Right atrium auricular region (tissue), 2 donors: ENCODE measurements around the gene ENG. TPM values are rescaled to one million over a fixed set of nuclear protein-coding genes. Genes with fewer than 3 reads are reported as not detected.
"Not testable (repeated sequence)": the region's sequence is repeated elsewhere in the genome, so short reads cannot be mapped to it uniquely, and the experiment has no call there.

Experiments used
- DNase-seq: peaks from one replicate; pipeline ENCODE4 v3.0.0-alpha.2; 2019; ENCODE audit warnings: low spot score
- H3K27ac ChIP-seq, 2 donors: fragments of 200-600 bp; sonication (generic); 1 replicate in 1 of 2; 2 replicates in 1 of 2; pipeline ENCODE4 v1.5.1; 2016 to 2019
- H3K27me3 ChIP-seq, 2 donors: fragments of 200-600 bp; sonication (generic); one replicate each; pipeline versions ENCODE4 v1.5.1 to v1.6.0; 2017 to 2019
- H3K36me3 ChIP-seq: fragments of 200-600 bp; sonication (generic); one replicate; pipeline ENCODE4 v1.5.1; 2016
- H3K4me1 ChIP-seq, 2 donors: fragments of 200-600 bp; sonication (generic); one replicate each; pipeline versions ENCODE4 v1.5.1 to v1.6.0; 2017 to 2019
- H3K4me3 ChIP-seq, 2 donors: fragments of 200-600 bp; sonication (generic); 1 replicate in 1 of 2; 2 replicates in 1 of 2; pipeline ENCODE4 v1.5.1; 2017 to 2019; ENCODE audit warnings: mild to moderate bottlenecking in 1 of 2, moderate library complexity in 1 of 2
- H3K9me3 ChIP-seq, 2 donors: fragments of 200-600 bp; sonication (generic); one replicate each; pipeline ENCODE4 v1.5.1; 2019
- CTCF ChIP-seq, 2 donors: fragments of 200-600 bp; sonication (generic); IDR thresholded peaks; one replicate each; pipeline ENCODE4 v1.5.1; 2019; ENCODE audit warnings: antibody characterized with exemption in 2 of 2
- total RNA-seq, 2 donors: library from RNA; depleted of rRNA; stranded (reverse); fragments of >200 nt; gene quantifications; one replicate each; pipeline ENCODE4 v1.1.0, GENCODE V29; 2016

Gene ENG
- total RNA-seq, 2 donors from 2014 or later, result 142 to 511 TPM

- Histone ChIP-seq H3K4me3 (peak within 1 kb of the TSS; percentile 83 to 99), H3K4me1 (peaks cover 0 to 57% of the 10 kb centered on the region in 2 donors), H3K27me3 (no peaks in the 10 kb centered on the region), H3K36me3 (peaks cover 41% of the 10 kb centered on the region), H3K27ac (peak within 1 kb of the TSS; percentile 88 to 96), H3K9me3 (no peaks in the 10 kb centered on the region)
- no peak for TF ChIP-seq CTCF (IDR thresholded peaks at IDR 0.05)
- DNase-seq, result peak; percentile 90
Observed at GRCh38 chr9:127785933-127786772, 68.3 kb downstream of the ENG start, which contains the start of gene CDK9. CDK9 (plus strand) TSS chr9:127786034; CDS start chr9:127786149, 115 bp downstream.

GRCh38 chr9:127785023-127785932 is 69.2 kb downstream of the ENG start:
- H3K27me3 ChIP-seq, result no peaks in the 10 kb centered on the region
- peak; percentile 86 for DNase-seq
- TF ChIP-seq CTCF (IDR thresholded peaks at IDR 0.05), result peak; percentile 94 to 99
- H3K27ac ChIP-seq, result peak overlapping the region; percentile 88 to 96
- peaks cover 33% of the 10 kb centered on the region for H3K36me3 ChIP-seq
- no peaks in the 10 kb centered on the region for H3K9me3 ChIP-seq
- H3K4me1 ChIP-seq, result peaks cover 0 to 52% of the 10 kb centered on the region in 2 donors
- peak overlapping the region; percentile 83 to 99 for H3K4me3 ChIP-seq

GRCh38 chr9:127783111-127784008 is 71.1 kb downstream of the ENG start:
- peak overlapping the region; percentile 14 to 37 for H3K27ac ChIP-seq
- no peak for DNase-seq
- TF ChIP-seq CTCF (IDR thresholded peaks at IDR 0.05), result no peak

GRCh38 chr9:127781806-127782205 is 72.7 kb downstream of the ENG start:
- Histone ChIP-seq H3K4me1 (peaks cover 0 to 38% of the 10 kb centered on the region in 2 donors), H3K9me3 (no peaks in the 10 kb centered on the region), H3K27ac (no peak overlapping the region), H3K27me3 (no peaks in the 10 kb centered on the region), H3K36me3 (no peaks in the 10 kb centered on the region), H3K4me3 (no peak overlapping the region)
- DNase-seq, result no peak
- no peak for TF ChIP-seq CTCF (IDR thresholded peaks at IDR 0.05)

More at GRCh38 chr9:127783111-127784008, 71.1 kb downstream of the ENG start:
- Histone ChIP-seq H3K9me3 (no peaks in the 10 kb centered on the region), H3K4me1 (peaks cover 0 to 48% of the 10 kb centered on the region in 2 donors), H3K27me3 (no peaks in the 10 kb centered on the region), H3K36me3 (peaks cover 13% of the 10 kb centered on the region), H3K4me3 (no peak overlapping the region)

GRCh38 chr9:127780909-127781308 is 73.5 kb downstream of the ENG start:
- H3K36me3 ChIP-seq, DNase-seq, H3K27ac ChIP-seq, H3K27me3 ChIP-seq, H3K9me3 ChIP-seq, H3K4me3 ChIP-seq: not testable (repeated sequence)
- peaks cover 0 to 35% of the 10 kb centered on the region in 2 donors for H3K4me1 ChIP-seq
